NK-92 treated with Interleukin-12 subunit alpha and Interleukin-12 subunit beta, amount 100 ng/mL, for 24 hours (cell line): ENCODE data around the gene NFATC3.
"Not testable (repeated sequence)": the region's sequence is repeated elsewhere in the genome, so short reads cannot be mapped to it uniquely, and the experiment has no call there.

Experiments used
- DNase-seq: peaks from one replicate; lab custom pipeline; 2025; lab: John Stamatoyannopoulos, UW

NFATC3 gene

GRCh38 chr16:68088130-68088972 lies 3.2 kb downstream of the NFATC3 start:
- no peak for DNase-seq

GRCh38 chr16:68089067-68089466 lies 3.9 kb downstream of the NFATC3 start:
- DNase-seq = no peak

GRCh38 chr16:68090130-68090529 lies 5.0 kb downstream of the NFATC3 start:
- no peak for DNase-seq

- DNase-seq = no peak
Observed at GRCh38 chr16:68090533-68090932, 5.4 kb downstream of the NFATC3 start.

GRCh38 chr16:68091380-68092261 lies 6.5 kb downstream of the NFATC3 start:
- DNase-seq = no peak

- DNase-seq = not testable (repeated sequence)
Observed at GRCh38 chr16:68092275-68092674, 7.1 kb downstream of the NFATC3 start.

- no peak for DNase-seq
Observed at GRCh38 chr16:68093816-68094613, 8.8 kb downstream of the NFATC3 start.

- DNase-seq = no peak
Observed at GRCh38 chr16:68094614-68094934, 9.4 kb downstream of the NFATC3 start.

GRCh38 chr16:68096491-68096890 lies 11.3 kb downstream of the NFATC3 start:
- no peak for DNase-seq

GRCh38 chr16:68097088-68097487 lies 11.9 kb downstream of the NFATC3 start:
- no peak for DNase-seq

GRCh38 chr16:68097895-68098294 lies 12.7 kb downstream of the NFATC3 start:
- no peak for DNase-seq

GRCh38 chr16:68100488-68100887 lies 15.3 kb downstream of the NFATC3 start:
- DNase-seq = no peak

GRCh38 chr16:68105611-68106010 lies 20.4 kb downstream of the NFATC3 start:
- DNase-seq = no peak

- DNase-seq = not testable (repeated sequence)
Observed at GRCh38 chr16:68107230-68107928, 22.2 kb downstream of the NFATC3 start.

- not testable (repeated sequence) for DNase-seq
Observed at GRCh38 chr16:68109156-68109555, 24.0 kb downstream of the NFATC3 start.

GRCh38 chr16:68110611-68111010 lies 25.4 kb downstream of the NFATC3 start:
- DNase-seq = not testable (repeated sequence)

GRCh38 chr16:68111379-68111778 lies 26.2 kb downstream of the NFATC3 start:
- no peak for DNase-seq

GRCh38 chr16:68113059-68113761 lies 28.0 kb downstream of the NFATC3 start:
- no peak for DNase-seq

GRCh38 chr16:68113765-68114240 lies 28.6 kb downstream of the NFATC3 start:
- no peak for DNase-seq

- DNase-seq = not testable (repeated sequence)
Observed at GRCh38 chr16:68114939-68115338, 29.8 kb downstream of the NFATC3 start.

GRCh38 chr16:68115851-68116250 lies 30.7 kb downstream of the NFATC3 start:
- DNase-seq = no peak
